GM19238 (cell line): ENCODE results near the gene ENOX1.

Experiments used
- DNase-seq: peaks from one replicate; pipeline ENCODE4 v3.0.0; 2011; ENCODE audit warnings: low spot score; ENCODE audit not compliant: insufficient read length

Gene ENOX1

DNA sequence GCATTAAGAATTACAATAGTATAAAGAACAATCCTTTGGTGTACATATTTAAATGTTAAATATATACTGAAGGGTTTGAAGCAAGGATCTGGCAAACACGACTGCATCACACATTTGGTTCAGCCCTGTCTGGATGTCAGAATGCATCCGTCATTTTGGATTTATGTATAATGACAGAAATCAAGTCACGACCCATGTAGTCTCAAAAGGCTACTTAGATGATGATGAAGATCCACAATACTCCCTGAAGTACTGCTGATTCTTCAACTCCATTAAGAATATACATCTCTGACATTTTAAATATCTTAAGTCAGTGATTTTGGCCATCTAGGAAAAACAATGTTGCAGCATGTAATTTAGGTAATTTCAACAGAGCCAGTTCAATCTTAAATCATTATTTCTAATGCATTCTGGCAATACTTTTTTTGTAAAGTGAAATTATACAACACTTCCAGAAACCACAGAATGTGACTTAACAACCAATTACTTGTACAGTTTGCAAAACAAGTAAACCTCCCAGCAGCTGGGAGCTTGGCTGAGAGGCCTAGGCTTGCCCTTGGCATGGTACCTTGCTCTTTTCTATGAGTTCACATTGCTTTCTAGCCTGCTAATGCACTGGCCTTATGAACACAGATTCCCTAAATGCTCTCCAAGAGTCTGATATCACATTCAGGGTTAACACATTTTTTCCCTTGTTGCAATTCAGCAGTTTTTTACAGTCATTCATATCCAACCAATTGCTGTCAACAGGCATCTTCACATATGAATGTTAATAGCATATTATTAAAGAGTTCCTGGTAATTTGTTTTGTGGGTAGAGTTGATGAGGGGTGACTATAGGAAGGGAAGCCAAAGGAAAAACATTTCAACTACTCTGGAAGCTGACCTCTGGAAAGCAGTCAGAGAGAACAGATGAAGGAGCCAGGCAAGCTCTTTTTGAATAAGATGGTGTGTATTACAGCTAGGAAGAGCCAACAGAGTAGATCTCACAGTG lies 175.2 kb downstream of the ENOX1 start:
- no peak for DNase-seq

DNA sequence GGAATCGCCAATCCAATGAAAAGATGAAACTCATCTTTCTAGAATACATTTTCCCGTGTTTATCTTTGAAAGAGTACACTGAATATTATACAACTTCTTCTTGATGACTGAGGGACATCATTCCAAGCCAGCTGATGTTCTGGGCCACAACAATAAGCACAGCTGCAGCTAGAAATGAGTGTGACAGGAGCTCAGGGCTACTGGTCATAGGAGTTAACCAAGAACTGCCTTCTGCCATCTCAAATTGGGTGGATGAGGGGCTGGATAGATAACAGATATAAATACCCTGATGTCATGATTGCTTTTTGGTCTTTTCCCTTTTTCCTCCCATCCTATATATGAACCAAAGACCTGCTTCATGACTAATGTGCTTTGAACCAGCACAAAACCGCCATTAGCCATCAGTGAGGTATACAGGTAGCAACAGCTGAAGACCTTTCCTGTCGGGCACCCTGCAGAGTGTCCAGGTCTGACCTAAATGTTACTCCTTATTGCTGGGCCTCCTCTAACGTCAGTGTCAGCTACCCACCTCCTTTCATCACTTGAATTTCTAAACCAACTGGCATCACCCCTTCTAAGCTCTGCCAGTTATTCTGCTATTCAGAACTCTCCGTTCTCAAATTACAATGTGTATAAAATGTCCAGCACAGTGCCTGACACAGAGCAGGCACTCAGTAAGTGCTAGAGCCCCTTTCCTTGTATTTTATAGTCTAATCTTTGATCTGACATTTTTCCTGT lies 178.2 kb downstream of the ENOX1 start:
- no peak for DNase-seq

DNA sequence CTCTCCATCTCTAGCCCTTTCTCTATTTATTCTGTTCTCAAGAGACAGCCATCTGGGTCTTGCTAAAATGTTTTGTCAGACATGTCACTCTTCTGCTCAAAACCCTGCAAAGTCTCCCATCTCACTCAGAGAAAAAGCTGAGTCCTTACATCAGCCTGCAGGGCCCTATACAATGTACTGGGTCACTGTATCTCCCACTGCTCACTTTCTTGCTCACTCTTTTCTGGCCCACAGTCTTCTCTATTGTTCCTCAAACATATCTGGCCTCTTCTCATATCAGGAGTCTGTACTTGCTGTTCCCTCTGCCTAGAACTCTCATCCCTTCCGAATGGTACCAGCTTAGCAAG lies 189.2 kb downstream of the ENOX1 start:
- no peak for DNase-seq

- DNase-seq: no peak
Observed at GRCh38 chr13:43596924-43597598, 189.7 kb downstream of the ENOX1 start.

DNA sequence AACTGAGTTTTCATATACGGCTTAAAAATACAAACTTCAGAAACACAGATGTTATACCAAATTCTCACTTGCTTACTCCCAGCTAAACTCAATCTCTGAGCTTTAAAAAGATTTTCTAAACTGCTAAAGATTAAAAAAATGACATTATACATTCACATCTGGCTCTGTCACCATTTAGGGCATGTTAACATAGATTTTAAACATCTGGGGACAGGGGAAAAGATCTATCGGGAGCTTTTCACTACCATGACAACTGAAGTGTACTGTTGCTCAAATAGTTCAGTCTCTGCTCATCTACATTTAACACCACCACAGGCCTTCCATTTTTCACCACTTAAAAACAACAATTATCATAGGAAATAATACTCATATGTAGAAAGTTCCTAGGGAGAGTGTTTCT lies 190.8 kb downstream of the ENOX1 start:
- DNase-seq: no peak

- DNase-seq: no peak
Observed at GRCh38 chr13:43587376-43587775, 199.4 kb downstream of the ENOX1 start.

GRCh38 chr13:43584751-43585150 lies 202.0 kb downstream of the ENOX1 start:
- DNase-seq: no peak

DNA sequence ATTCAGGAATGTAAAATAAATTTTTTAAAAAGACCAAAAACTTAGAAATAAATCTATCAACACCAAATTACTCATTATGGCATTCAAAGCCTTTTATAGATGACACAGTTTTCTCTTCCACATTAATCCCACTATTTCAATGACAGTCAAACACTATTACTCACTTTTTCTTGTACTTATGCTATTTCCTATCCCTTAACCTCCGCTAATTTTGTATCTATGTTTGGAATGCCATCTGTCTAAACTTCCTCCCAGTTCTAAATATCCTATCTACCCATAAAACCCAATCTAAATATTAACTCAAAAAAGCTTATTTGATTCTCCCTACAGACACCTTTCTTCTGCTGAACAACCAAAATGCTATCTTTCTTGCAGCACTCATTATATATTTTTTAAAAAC lies 203.5 kb downstream of the ENOX1 start:
- DNase-seq: no peak

DNA sequence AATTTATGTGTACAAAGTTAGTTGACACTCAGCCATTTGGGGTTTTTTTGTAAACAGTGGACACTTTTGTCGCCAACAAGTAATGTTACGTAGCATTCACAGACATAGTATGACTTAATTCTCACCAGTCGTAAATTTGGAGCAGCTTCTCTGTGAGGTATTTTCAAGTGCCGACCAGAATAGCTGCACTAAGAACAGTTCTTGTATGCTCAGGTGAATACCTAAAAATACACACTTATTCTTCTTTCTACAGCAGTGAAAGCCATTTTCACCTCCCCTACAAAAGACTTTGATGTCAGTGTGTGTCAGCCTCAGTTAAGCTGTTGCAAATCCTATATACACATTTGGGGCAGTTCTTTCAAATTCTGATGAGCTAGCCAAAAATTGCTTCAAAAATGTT lies 206.5 kb downstream of the ENOX1 start:
- DNase-seq: no peak

DNA sequence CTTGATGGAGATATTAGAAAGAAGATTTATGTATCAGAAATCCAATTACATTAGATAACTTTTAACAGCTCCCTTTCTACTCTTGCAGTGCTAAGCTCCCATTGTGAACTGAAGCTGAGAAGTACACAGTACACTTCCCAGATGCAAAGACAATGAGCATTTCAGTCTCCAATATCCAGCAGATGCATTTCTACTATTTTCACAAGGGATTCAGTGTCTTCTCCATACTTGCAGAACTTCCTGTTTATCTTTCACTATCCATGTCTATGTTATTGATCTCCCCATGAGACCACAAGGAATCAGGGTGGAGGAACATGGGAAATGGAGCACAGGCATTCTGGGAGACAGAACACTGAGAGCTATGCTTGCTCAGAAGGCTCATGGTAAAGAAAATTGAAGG lies 207.5 kb downstream of the ENOX1 start:
- no peak for DNase-seq

GRCh38 chr13:43574605-43575004 lies 212.2 kb downstream of the ENOX1 start:
- DNase-seq: no peak

GRCh38 chr13:43573802-43574514 lies 212.8 kb downstream of the ENOX1 start:
- DNase-seq: peak; percentile 2

- no peak for DNase-seq
Observed at GRCh38 chr13:43573361-43573740, 213.4 kb downstream of the ENOX1 start.

DNA sequence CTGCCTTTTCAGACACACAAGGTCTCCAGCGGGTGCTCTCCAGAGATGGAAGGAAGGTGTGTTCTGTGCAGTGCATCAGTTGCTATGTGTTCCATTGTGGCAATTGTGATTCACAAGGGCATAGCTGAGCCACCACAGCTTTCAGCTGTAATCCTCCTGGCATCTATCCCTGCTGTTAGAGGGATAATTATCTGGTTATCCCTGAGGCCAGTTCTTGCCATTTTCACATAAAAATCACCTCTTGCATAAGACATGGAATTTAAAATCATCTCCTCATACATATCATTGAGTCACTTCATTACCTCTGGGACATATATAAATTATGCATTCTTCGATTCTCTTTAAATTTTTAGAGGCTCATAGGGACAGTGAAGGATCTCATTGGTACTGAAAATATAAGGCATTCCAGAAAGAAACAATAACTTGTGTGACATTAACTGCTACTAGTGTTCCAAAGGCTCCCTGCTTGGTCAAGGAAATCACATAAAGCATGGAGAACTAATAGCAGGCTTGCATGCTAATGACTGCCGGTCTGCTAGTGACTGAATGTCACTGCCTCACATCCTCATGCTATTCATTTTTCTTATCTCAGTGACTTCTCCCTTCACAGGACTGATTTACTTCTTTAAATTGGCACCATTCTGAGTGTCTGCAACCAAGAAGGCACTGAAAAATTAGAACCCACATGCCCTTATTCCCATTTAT lies 214.0 kb downstream of the ENOX1 start:
- DNase-seq: no peak

DNA sequence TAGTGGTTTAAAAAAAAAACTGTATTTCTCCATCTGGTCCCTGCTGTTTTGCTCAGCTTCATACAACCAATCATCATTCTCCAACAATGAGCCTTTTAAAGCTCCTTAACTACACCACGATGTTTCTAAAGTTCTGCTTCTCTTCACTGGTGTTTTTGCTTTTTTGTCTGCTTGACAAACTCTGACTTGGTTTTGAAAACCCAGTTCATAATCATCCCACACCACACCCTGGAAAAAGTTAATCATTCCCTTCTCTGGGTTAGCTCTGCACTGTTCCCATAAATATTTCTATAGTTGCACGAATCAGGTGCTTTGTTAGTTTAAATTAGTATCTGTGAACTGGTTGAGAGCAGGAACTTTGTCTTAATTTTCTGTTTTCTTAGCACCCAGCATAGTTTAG lies 217.1 kb downstream of the ENOX1 start:
- no peak for DNase-seq

DNA sequence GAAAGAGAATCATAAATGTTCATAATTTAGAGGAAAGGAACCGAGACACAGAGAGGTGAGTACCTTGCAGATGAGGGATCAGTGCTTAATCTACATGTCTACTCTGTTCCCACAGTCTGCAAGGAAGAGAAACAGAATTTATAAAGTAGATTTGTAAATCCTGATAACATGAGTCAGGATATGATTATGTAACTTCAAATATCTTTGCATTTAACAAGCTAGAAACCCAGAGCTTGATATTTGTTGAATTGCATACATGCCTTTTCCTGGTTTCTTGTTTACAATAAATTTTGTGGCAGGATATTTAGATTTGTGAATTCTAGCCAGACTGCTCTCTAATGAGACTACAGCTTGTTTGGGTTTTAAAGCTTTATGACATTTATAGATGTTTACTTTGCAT lies 219.2 kb downstream of the ENOX1 start:
- no peak for DNase-seq

- no peak for DNase-seq
Observed at GRCh38 chr13:43564952-43565351, 221.8 kb downstream of the ENOX1 start.

GRCh38 chr13:43561081-43561480 lies 225.7 kb downstream of the ENOX1 start:
- no peak for DNase-seq

DNA sequence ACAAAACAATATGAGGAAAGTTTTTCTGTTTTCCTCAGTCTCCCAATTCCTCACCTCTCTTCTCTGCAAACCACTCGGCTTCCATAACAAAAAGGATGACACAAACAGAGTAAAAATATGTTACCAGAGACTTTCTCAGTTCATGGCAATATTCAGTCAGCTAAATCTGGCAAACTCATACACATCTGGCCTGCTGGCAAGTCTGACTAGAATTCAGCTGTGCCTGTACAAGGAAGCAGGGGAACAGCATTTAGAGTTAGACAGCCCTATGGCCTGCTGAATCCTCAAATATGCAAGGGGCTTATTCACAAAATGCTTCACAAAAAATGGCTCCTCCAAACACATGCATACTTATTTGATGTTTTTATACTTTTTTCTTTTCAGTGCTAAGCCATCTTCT lies 227.8 kb downstream of the ENOX1 start:
- no peak for DNase-seq

- no peak for DNase-seq
Observed at GRCh38 chr13:43558326-43558725, 228.4 kb downstream of the ENOX1 start.

DNA sequence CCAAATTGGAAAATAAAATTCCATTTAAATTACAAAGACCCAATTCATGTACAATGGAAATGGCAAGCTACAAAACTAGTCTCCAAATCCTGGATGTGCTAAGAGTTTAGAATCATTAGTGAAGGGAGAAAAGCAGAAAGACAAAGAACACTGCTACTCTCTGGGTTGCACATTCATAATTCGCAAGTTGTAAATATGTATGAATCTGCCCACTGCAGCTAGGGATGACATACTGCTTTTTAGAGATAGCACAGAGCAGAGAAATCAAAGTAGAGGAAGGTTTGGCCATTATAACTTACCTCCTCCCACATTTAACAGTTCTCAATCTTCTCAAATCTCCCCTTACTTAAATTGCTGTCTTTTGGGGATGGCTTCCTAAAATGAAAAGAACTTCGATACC lies 231.1 kb downstream of the ENOX1 start:
- DNase-seq: no peak
